ENCODE data around the gene PXYLP1.
"Not testable (repeated sequence)": the region's sequence is repeated elsewhere in the genome, so short reads cannot be mapped to it uniquely, and the experiment has no call there.

The PXYLP1 gene

DNA sequence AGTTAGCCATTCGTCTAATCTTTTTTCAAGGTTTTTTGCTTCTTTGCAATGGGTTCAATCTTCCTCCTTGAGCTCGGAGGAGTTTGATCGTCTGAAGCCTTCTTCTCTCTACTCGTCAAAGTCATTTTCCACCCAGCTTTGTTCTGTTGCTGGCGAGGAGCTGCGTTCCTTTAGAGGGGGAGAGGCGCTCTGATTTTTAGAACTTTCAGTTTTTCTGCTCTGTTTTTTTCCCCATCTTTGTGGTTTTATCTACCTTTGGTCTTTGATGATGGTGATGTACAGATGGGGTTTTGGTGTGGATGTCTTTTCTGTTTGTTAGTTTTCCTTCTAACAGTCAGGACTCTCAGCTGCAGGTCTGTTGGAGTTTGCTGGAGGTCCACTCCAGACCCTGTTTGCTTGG lies 68.8 kb downstream of the PXYLP1 start:
- not testable (repeated sequence) for DNase-seq (ENCODE audit: low spot score)

DNA sequence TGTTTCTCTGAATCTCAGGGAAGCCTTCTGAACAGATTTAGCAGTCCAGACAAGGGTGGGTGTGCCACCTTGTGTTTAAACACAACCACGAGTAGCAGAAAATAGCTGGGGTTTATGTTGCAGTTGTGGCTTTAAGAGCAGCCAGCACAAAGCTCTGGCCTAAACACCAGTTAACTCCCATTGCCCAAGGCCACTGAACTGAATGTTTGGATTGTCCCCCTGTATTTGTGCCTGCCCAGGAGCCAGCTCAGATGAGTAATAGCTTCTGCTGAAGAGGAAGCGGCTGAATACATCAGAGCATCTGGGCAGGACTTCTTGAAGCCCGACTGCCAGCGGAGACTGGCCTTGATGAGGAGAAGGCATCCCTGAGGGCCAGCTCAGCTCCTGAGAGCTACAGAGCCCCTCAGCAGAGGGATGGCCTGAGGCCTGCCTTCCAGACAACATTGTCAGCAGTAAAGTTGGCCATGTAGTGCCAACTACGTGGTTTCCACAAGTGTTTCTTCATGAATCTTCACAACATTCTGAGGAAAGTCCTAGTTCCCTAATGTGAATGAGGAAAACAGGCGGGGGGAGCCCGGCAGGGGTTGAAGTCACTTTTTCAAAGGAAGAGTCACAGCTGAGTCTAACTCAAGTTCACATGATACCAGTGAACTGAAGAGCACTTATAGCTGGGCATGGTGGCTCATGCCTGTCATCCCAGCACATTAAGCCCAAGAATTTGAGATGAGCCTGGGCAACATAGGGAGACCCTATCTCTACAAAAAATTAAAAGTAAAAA lies 70.9 kb downstream of the PXYLP1 start:
- DNase-seq (ENCODE audit: low spot score): no peak

DNA sequence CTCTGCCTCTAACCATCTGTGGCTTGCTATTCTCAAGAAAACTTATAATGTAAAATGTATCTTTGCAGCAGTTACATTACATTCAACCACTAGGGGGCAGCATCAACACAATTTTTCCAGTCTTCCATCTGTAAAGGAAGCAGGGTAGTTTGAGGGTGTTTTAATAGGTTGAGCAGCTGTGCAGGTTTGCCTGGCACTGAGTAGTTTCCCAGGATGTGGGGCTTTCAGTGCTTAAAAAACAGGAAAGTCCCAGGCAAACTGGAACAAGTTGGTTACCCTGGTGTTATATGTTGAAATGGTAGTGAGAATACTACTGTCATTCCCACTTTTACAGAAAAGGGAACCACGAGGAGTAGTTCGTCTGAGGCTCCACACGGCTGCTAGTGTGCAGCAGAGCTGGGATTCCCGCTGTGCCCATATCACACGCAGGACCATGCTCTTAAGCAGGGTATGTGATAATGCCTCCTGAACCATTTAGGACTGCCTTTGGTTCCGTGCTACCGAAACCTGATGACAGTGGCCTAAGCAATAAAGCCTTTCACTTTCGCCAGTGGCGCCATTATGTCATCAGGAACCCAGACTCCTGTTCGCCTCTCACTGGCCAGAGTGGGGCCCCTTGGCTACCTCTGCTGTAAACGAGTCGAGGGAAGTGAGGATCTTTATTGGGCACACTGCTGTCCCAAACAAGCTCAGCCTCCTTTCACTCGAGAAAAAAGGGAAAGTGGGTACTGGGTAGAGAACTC lies 72.0 kb downstream of the PXYLP1 start:
- peak; percentile 89 for DNase-seq (ENCODE audit: low spot score)

DNA sequence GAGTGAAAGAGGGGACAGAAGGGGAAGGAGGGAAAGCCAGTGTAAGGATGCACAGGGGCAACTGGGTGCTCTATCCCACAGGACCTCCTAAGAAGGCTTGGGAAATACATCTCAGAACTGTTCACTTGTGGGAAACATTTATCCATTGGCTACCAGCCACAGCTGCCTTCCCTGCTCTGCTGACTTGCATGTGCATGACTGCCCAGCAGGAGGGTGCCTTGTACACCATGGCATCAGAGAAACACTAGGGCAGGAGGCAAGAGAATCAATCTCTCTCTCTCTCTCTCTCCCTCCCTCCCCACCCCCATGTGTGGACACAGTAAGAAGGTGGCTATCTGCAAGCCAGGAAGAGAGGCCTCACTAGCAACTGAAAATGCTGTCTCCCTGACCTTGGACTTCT lies 73.8 kb downstream of the PXYLP1 start:
- peak; percentile 51 for DNase-seq (ENCODE audit: low spot score)

DNA sequence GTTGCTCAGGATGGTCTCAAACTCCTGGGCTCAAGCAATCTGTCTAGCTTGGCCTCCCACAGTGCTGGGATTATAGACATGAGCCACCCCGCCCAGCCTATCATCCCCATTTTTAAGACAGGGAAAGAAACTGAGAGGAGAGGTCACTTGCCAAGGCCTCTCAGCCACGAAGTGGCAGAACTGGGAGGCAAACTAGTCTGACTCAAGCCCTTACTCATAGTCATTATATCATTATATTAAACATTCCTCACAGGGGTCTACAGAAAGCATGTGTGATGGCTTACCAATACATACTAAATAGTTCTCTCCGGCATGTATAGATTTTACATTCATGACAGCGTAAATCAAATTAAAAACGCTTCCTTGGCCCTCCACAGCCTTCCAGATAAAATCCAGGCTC lies 74.7 kb downstream of the PXYLP1 start:
- DNase-seq (ENCODE audit: low spot score): no peak

DNA sequence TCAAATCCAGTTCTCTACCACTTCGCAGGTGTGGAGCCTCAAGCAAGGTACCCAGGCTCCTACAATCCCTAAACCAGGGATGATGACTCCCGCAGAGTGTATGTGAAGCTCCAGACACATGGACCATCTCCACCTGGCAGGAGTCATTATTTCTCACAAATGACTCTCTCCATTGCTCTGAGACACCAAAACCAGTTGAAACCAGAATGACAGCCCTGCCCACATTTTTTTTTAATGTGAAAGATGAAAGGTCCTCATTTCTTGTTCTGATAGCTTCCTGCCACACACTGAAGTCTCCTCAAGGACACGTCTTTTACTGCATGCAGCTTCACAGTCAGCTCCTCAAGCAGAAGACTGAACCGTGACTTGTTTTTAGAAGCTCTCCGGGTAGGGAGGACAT lies 75.3 kb downstream of the PXYLP1 start:
- DNase-seq (ENCODE audit: low spot score): no peak

DNA sequence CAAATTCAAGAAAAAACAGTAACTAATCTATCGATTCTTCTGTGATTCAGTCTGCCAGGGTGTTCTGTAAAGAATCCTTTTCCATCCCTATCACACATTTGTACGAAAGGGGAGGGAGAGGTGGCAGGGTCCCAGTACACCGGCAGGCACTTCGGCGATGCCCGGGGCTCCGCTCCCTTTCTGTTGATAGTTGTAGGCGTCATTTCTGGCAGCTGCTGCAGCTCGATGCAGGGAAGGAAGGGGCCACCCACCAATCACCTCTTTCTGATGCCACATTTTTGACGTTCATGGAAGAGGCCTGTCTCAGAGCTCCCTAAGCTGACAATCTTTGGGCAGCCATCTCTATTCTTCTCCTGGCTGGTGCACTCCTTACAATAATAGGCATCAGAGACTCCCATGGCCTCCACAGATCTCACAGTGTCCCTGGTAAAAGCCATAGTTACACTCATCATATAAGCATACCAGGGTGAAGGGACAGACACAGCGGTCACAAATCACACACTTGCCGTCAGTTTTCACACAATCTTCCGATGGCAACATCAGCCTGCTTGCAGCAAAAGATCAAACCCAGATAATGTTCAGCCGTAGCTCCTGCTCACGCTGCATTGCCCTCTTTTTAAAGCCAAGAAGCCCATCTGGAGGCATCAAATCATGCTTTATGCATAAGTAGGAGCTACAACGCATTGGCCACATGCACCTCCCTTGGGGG lies 75.9 kb downstream of the PXYLP1 start:
- no peak for DNase-seq (ENCODE audit: low spot score)

DNA sequence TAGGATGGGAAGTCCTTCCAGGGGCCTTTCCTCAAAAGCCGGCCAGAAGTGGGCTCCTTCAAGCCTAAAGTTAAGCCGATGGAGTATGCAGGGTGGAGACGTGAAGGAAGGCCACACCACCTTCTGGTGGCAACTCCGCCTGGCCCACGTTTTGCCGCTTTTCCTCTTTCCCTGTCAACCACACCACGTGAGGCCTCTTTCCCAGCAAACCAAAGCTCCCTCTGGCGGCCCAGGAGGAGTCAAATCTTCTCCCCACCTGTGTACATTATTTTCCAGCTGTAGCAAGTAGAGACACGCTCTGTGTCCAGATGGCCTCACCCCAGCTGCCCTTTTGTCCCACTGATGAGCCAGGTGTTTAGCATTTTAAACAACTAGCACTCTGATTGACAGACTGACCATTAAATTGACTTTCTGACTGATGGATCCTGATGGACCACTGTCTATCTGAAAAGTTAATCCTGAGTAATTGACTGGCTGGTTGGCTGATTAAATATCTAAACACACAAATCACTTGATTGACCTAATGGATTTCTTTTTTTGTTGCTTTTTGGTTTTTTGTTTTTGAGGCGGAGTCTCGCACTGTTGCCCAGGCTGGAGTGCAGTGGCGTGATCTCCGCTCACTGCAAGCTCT lies 77.1 kb downstream of the PXYLP1 start:
- DNase-seq (ENCODE audit: low spot score): no peak

DNA sequence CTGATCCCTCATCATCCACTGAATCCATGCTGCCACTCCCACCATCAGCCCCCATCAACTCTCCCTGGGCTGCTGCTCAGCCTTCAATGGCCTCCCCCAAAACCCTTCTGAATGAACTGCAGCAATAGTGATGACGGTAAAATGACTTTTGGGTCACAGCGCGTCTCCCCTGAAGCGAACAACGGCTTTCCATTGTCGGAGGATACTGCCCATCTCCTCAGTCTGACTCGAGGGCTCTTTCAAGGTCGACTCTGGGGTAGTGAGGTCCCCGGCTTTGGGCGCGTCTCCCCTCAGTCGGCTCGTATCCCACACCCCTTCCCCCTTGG lies 79.5 kb downstream of the PXYLP1 start:
- no peak for DNase-seq (ENCODE audit: low spot score)

DNA sequence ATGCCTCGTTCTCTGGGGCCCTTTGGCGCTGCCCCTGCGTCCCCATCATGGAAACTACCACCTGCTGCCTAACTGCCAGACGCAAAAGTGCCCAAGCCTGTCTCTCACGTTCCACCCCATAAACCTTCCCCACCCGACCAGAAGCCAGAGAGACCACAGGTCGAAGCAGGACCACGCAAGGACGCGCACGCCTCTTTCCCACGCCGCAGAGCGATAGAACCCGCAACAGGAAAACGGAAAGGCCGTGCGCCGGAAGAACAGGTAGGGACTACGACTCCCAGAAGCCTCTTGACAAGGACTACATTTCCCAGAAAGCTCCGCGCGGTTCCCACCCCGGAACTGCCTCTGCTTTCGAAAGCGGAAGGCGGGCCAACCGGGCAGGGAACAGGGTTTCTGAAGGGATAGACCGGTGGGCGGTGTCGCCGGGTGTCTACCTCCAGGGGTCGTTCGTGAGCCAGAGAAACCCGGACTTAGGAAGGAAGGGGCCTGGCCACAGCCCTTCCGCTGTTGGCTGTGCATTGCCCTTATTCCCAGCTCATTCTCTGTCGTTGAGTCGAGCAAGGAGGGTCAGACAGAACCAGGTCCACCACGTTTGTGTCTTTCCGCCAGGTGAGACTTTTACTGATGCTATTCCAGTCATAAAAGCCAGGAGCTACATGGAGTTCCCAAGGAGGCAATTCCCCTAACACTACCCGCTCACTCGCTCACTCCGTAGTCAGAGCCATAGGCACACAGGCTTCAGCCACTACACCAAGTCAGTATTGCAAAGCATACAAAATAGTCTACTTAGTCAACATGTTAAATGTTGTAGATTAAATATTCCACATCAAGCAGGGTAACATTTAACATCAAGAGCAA lies 80.1 kb downstream of the PXYLP1 start:
- DNase-seq (ENCODE audit: low spot score): peak; percentile 99

DNA sequence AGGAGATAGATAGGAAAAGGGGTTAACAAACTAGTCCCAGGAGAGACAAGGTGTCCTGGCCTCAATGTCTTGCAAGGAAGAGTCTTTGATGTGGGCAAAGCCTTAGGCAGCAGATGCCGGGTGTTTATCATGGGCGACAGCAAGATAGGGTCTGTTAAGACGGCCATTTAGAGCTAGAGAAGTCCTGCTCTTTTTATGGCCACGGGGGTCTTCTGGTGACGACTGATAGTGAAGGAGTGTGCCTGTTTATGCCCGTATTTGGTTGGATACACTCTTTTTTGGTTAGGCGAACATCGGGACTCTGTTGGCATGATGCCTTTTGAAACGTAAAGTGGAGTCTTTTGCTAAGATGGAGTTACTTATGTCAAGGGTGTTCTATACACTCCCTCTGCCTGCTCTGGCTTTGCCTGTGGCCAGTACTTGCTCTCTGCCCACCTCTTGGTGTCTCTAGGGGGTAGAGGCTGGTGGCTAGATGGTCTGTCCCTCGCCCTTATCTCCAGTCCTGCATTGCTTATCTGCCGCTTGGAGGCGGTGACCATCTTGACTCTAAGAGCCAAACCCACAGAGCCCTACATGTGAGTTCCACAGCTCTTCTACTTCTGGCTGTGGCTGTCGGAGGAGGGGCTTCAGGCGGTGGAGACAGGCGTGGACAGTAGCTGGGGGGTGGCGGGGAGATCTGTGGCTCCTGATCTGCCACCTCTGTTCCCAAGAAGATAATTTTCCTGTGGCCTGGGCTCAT lies 80.9 kb downstream of the PXYLP1 start:
- DNase-seq (ENCODE audit: low spot score): no peak

DNA sequence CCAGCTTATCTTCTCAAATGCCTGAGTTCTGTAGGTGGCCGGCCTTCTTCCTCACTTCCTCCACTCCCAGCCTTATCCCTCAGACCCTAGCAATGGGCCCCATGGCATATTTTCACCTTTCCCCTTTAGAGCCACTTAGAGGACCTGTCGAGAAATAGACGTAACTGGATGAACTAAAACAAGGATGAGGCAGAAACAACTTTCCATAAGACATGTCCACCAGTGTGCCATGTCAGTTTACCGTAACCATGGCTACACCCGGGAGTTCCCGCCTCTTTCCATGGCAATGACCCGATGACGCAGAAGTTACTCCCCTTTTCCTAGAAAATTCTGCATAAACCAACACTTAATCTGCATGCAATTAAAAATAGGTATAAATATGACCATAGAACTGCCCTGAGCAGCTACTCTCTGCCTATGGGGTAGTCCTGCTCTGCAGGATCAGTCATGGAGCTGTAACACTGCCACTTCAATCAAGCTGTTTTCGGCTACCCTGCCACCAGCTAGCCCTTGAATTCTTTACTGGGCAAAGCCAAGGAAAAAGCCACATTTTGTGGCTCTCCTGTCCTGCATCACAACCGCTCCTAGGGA lies 81.6 kb downstream of the PXYLP1 start:
- no peak for DNase-seq (ENCODE audit: low spot score)

DNA sequence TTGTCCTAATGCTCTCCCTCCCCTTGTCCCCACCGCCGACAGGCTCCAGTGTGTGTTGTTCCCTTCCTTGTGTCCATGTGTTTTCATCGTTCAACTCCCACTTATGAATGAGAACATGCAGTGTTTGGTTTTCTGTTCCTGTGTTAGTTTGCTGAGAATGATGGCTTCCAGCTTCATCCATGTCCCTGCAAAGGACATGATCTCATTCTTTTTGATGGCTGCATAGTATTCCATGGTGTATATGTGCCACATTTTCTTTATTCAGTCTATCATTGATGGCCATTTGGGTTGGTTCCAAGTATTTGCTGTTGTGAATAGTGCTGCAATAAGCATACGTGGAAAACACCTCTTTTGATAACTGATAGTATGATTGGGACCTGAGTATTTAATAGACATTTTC lies 82.8 kb downstream of the PXYLP1 start:
- not testable (repeated sequence) for DNase-seq (ENCODE audit: low spot score)

DNA sequence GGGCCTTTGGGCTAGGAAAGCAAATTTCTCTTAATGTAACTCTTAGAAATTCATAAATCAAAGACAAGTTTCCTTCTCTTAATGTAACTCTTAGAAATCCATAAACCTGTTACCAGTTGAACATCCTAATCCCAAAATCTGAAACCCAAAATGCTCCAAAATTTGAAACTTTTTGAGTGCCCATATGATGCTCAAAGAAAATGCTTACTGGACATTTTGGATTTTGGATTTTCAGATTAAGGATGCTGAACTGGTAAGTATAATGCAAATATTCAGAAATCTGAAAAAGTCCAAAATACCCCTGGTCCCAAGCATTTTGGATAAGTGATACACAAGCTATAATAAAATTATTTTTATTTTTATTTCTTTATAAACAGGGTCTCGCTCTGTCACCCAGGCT lies 85.2 kb downstream of the PXYLP1 start:
- no peak for DNase-seq (ENCODE audit: low spot score)

DNA sequence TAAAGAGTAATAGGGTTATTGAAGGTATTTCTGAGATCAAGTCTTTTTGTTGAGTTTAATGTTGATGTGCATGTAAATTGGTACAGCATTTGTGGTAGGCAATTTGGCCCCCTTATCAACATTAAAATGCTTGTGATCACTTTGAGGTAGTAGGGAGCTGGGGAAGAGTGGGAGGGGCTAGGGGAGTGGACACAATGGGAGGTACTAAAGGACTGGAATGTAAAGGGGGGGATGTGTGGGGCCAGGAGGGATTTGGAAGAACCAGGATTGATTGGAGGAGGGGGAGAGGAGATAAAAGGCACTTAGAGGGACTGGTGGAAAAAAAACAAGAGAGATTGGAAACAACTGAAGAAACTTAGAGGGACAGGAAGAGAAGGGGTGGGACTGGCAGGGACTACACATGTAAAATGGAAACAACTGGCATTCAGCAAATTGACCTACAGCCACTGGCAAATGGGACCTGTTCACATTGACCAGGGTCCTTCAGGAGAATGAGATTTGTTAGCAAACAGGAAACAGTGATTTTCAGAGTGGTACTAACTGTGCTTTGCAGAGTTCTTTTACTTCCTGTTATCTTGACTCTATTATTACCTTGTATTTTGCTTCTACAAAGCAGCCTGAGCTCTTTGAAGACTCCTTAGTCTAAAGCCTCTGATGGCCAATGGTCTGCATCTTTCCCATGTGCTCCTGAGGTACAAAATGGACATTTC lies 88.9 kb downstream of the PXYLP1 start:
- DNase-seq (ENCODE audit: low spot score): no peak

DNA sequence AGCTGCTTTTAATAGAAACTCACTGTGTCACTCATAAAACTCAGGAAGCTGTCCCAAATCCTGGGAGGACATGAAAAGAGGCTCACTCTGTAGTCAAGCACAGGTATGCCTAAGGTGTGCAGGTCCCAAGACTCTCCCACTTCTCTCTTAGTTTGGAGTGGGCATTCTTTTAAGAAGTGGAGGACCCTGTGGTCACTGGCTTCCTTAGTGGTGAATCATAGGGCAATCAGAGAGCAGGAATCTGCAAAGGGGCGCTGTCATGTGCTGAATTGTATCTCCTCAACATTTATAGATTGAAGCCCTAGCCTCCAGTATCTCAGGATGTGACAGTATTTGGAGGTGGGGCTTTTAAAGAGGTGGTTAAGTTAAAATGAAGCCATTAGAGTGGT lies 89.5 kb downstream of the PXYLP1 start:
- DNase-seq (ENCODE audit: low spot score): no peak

DNA sequence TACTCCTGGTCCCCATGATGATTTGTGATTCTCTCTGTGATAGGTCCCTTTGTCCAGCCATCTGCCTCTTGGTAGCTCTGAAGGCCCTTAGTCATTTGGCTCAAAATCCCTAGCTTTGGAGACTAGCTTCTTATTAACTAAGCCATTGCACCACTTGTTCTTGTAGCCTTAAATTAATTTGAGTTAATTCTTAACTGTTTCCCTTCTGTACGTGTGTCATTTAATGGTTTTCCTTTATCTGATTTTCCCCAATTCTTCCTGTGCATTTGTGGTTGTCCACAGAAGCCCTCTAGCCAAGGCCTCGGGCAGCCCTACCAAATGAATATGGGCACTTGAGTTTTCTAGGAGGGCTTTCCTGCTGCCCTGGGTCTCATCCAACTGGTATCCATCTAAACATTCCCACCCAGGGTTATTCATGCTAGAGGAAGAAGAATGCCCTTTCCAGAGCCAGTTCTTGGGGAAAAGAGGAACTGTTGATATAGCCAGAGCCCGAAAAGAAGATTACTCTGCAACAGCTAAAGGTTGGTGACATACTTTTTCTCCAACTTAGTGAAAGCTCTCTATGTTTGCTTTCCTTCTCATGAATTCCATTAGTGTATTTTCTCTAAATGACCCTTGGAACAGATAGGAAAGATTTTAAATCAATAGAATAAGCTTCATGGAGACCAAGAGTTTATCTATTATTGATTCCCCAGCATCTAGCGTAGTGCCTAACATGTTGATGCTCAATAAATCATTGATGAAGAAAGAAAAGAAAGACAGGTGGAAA lies 92.5 kb downstream of the PXYLP1 start:
- DNase-seq (ENCODE audit: low spot score): no peak

DNA sequence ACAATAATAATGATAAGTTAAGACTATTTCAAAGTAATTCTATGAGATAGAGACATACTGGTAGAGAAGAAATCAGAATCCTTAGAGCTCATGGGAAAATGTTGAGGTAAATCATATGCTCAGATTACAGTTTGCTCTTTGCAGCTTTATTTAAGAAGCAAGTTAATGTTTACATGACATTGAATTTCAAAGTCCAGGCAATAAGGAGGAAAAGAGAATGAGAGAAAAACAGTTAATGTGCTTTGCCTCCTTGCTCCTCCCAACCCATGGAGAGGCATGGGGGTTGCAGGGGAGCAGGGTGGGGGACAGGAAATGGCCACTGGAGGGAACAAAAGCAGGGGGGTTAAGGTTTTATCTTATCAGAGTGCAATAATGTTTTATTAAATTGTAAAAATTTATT lies 94.5 kb downstream of the PXYLP1 start:
- no peak for DNase-seq (ENCODE audit: low spot score)

DNA sequence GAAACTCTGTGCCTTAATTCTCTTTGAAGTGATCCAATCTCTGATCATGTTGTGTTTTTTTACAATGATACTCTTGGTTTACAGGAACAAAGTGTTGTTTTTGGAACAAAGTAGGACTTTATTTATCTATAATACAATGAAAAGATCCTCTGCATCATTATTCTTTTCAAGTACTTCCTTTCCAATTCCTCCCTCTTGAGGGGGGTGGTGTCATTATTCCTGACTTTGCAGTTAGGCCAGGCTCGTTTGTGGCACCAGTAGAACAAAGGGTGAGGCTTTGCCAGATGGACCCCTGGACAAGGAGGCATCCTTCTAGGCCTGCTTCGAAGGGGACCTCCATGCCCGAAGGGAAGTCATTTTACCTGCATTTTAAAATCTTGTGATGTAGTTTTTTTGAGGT lies 95.0 kb downstream of the PXYLP1 start:
- DNase-seq (ENCODE audit: low spot score): no peak

Measured in NAMALWA (cell line).